GM21737 (cell line): ENCODE data around the gene TMA16.

ENCODE experiments used
- ATAC-seq: cut with Tn5 transposase; IDR thresholded peaks from one replicate; pipeline ENCODE4 v1.9.1; 2021; ENCODE audit warnings: mild to moderate bottlenecking, moderate library complexity; ENCODE audit not compliant: unreplicated experiment

TMA16 gene

GRCh38 chr4:163558539-163559044 lies 64.1 kb downstream of the TMA16 start:
- peak; percentile 64 for ATAC-seq

GRCh38 chr4:163562496-163562895 lies 68.0 kb downstream of the TMA16 start:
- no peak for ATAC-seq

- no peak for ATAC-seq
These were observed 69.1 kb downstream of the TMA16 start for GRCh38 chr4:163563592-163563991.

- ATAC-seq = no peak
These were observed 69.8 kb downstream of the TMA16 start for GRCh38 chr4:163564221-163564720.

GRCh38 chr4:163565226-163566135 lies 71.0 kb downstream of the TMA16 start:
- no peak for ATAC-seq

GRCh38 chr4:163566257-163566796 lies 71.8 kb downstream of the TMA16 start:
- no peak for ATAC-seq

GRCh38 chr4:163568843-163569242 lies 74.4 kb downstream of the TMA16 start:
- peak; percentile 72 for ATAC-seq
